HG03342 (cell line): Measurements from ENCODE around the gene NEO1.

Experiments used
- ATAC-seq: cut with Tn5 transposase; IDR thresholded peaks from one replicate; pipeline ENCODE4 v1.9.1; 2021; ENCODE audit warnings: mild to moderate bottlenecking, moderate library complexity; ENCODE audit not compliant: unreplicated experiment

Gene NEO1

DNA sequence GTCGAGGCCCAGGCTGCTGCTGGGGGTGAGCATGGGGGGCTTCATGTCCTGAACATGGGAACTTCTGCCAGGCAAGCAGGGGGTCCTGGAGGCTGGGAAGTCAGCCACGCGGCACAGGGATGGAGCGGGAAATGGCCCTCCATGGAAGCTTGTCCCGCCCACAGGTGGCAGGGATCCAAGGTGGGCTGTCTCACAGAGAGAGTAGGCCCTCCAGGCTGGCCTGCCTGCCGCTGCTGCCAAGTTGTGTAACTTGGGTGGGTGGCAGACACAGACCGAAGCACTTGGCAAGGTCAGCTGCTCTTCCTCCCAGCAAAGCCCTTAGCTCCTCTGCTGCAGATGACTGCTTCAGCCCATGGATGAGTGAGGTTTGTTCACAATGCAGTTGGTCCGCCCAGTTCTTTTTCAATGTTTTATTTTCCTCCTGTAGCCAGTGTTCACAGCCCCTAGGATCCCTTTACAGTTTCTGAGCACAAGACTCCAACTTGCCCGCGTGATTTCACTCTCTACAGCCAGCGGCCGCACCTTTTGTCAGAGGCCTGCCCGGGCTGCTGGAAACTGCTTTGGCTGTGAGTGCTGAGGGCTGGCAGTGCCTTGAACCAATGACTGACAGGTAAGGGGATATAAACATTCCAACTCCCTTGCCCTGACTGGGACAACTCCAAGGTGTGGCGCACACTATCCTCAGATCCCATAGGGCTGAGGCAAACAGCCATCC lies 289.8 kb downstream of the NEO1 start:
- no peak for ATAC-seq

GRCh38 chr15:73344056-73344455 lies 291.8 kb downstream of the NEO1 start:
- ATAC-seq: no peak

DNA sequence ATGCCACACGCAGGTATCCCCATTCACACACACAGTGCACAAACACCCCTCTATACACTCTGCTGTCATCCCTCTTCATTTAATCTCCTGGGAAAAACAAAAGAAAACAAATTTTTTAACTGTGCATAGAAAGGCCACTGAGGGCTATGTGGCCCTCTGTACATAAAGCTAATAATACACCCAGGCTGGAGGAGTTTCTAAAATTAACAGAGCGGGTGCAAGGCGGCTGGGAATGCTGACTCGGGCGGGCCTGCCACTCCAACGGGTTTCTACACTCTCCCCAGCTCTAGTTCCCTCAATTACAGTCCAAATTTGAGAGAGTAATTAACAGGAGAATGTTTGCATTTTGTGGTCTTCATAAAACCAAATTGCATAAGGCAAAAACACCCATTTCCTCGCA lies 293.4 kb downstream of the NEO1 start:
- ATAC-seq: no peak

GRCh38 chr15:73346735-73347312 lies 294.6 kb downstream of the NEO1 start:
- ATAC-seq: no peak

DNA sequence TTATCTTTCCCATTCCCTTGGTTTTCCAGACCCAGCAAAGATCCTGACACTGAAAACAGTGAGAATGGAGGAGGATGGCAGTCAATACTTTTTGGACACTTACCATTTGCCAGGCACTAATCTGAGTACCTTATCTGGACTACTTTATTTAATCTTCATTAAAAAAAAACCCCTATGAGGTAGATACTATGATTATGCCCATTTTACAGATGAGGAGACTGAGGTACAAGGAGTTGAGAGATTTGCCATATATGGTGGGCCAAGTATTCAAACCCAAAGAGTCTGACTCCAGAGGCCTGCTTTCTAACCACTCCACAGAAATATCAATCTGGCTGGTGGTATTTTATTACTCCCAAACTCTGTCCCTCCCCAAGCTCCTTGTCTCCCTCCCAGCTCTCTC lies 296.9 kb downstream of the NEO1 start:
- ATAC-seq: no peak

GRCh38 chr15:73352082-73352481 lies 299.8 kb downstream of the NEO1 start:
- ATAC-seq: no peak

DNA sequence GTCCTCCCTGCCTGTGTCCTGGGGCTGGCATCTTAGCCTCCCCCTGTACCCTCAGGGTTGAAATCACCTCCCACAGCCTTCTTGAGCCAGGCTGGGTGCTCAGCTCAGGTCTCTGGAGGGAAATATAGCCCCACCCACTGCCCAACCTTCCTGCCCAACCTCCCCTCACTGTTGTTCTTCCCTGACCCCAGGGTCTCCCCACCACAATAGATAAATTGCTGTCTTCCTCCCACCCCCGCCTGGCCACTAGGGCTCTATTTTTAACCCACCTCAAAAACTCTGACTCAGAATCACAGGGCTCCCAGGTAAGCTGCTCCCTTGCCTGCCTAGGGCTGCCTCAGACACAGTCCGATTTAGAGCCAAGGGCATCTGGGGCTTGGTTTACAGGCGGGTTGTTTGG lies 301.5 kb downstream of the NEO1 start:
- no peak for ATAC-seq

DNA sequence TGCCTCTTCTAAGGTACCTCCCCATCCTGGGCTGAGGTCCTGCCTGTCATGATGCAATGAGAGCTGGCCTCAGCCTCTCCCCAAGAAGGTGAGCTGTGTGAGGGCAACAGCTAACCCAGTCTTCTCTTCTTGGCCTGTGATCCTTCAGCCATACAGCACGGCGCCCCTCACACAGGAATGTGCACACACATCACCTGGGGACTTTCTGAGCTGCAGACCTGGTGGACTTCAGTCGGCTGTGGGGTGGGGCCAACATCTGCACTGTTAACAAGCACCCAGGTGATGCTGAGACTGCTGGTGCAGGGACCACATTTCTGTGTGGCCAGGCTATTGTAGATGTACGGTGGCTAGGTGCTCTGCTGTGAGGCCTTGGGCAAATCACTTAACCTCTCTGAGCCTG lies 302.0 kb downstream of the NEO1 start:
- ATAC-seq: no peak
